ENCODE measurements around the gene PPP4R2.

Gene PPP4R2

DNA sequence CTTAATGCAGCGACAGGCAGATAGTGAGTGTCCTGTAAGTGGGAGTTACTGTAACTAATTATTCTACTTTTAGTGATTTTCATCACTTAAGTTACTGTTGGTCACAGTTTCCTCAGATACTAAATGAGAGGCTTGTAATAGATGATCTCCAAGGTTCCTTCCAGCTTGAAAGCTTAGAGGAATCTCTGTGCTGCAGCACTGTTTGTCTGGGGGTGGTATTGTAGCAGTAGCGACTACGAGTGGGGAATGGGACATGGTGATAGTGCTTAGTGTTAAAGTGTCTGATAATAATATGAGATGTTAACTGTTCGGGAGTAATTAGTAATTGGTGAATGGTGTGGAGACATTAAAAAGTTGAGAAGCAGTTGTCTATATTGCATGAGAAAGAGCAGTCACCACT is 12.4 kb downstream of the PPP4R2 start:
- DNase-seq, result no peak
- in situ Hi-C loops (cut with HindIII; ENCODE audit: low pct_ligation_motif_present, low pct_unique_long_range_greater_than_20kb, low sequenced_read_pairs), result no loop called here

DNA sequence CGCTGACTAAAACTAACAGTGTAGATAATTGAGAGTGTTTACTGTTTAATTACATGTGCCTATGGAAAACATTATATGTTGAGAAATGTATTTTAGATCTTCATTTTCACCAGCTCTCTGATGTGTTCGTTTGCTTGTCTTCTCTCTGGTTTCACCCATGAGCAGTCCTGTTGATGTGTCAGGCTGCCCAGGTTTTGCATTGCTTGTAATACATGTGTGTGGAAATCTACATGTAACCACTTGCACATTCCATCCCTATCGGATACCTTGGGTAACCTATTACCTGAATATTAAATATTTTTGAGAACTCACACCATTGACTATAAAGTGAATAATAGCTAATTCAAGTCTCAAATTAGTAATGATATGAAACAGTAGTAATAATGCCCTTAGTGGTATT is 13.1 kb downstream of the PPP4R2 start:
- in situ Hi-C loops (cut with HindIII; ENCODE audit: low pct_ligation_motif_present, low pct_unique_long_range_greater_than_20kb, low sequenced_read_pairs), result no loop called here
- no peak for DNase-seq

DNA sequence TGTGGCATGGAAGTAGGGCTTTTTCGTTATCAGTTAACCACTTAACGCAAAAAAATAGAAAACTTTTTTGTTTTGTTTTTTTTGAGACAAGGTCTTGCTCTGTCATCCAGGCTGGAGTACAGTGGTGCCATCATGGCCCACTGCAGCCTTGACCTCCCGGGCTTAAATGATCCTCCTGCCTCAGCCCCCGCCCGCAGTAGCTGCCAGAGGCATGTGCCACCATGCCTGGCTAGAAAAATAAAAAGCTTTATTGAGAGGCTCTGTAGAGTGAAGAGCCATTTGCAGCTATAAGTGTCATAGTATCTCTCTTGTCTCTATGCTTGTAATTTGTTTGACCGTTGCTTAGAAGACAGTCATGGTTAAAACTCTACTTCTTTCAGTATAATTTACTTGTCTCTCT is 13.5 kb downstream of the PPP4R2 start:
- in situ Hi-C loops (cut with HindIII; ENCODE audit: low pct_ligation_motif_present, low pct_unique_long_range_greater_than_20kb, low sequenced_read_pairs), result no loop called here
- no peak for DNase-seq

GRCh38 chr3:73018298-73018697 is 21.7 kb downstream of the PPP4R2 start:
- in situ Hi-C loops (cut with HindIII; ENCODE audit: low pct_ligation_motif_present, low pct_unique_long_range_greater_than_20kb, low sequenced_read_pairs), result no loop called here
- no peak for DNase-seq

DNA sequence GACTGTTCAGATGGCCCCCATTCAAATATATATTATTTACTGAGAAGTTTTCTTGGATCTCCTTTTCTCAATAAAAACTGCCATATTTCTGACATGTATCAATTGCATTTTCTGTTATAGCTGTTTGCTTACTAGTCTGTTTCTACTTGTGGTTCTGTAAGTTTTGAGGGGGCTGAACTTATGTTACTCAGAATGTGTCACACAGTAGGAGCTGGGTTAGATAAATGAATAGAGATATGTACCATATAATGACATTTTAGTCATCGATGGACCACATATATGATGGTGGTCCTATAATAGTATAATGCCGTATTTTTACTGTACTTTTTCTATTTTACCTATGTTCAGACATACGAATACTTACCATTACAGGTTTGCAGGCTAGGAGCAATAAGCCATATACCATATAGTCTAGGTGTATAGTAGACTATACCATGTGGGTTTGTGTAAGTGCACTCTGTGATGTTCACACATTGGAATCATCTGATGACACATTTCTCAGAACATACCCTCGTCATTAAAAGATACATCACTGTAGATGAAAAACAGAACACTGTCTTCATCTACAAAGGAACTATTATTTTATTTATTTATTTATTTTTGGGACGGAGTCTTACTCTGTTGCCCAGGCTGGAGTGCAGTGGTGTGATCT is 22.3 kb downstream of the PPP4R2 start:
- in situ Hi-C loops (cut with HindIII; ENCODE audit: low pct_ligation_motif_present, low pct_unique_long_range_greater_than_20kb, low sequenced_read_pairs), result no loop called here
- no peak for DNase-seq

DNA sequence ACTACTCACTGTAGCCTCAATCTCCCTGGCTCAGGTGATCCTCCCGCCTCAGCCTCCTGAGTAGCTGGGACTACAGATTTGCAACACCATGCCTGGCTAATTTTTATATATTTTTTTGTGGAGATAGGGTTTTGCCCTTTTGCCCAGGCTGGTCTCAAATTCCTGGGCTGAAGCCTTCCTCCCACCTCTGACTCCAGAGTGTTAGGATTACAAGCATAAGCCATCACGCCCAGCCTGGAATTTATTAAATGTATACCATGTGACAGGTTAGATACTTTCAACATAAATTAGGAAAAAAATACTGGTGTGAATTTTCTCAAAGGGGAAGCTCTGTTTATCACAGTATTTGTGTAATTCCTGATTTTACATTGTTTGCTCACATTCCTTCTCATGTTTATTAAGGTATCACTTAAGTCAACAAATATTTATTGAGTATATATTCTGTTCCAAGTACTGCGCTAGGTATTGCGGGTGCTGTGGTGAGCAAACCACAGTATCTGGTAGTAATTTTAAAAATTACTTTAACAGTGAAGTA is 24.8 kb downstream of the PPP4R2 start:
- in situ Hi-C loops (cut with HindIII; ENCODE audit: low pct_ligation_motif_present, low pct_unique_long_range_greater_than_20kb, low sequenced_read_pairs), result no loop called here
- DNase-seq, result no peak

GRCh38 chr3:73024836-73025235 is 28.2 kb downstream of the PPP4R2 start:
- in situ Hi-C loops (cut with HindIII; ENCODE audit: low pct_ligation_motif_present, low pct_unique_long_range_greater_than_20kb, low sequenced_read_pairs), result no loop called here
- DNase-seq, result no peak

- in situ Hi-C loops (cut with HindIII; ENCODE audit: low pct_ligation_motif_present, low pct_unique_long_range_greater_than_20kb, low sequenced_read_pairs), result no loop called here
- no peak for DNase-seq
Measured at GRCh38 chr3:73026111-73026759, 29.6 kb downstream of the PPP4R2 start.

- no peak for DNase-seq
- in situ Hi-C loops (cut with HindIII; ENCODE audit: low pct_ligation_motif_present, low pct_unique_long_range_greater_than_20kb, low sequenced_read_pairs), result no loop called here
Measured at GRCh38 chr3:73026760-73027113, 30.1 kb downstream of the PPP4R2 start.

DNA sequence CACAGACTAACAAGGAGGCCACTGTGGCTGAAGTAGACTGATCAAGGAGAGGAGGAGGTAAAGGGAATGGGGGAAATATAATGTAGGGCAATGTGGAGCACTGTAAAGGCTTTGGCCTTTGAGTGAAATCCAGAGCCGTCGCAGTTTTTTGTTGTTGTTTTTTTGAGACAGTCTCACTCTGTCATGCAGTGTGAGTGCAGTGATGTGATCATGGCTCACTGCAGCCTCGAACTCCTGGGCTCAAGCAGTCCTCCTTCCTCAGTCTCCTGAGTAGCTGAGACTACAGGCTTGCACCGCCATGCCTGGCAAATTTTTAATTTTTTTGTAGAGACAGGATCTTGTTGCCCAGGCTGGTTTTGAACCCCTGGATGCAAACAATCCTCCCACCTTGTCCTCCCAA is 32.2 kb downstream of the PPP4R2 start:
- in situ Hi-C loops (cut with HindIII; ENCODE audit: low pct_ligation_motif_present, low pct_unique_long_range_greater_than_20kb, low sequenced_read_pairs), result no loop called here
- DNase-seq, result no peak

DNA sequence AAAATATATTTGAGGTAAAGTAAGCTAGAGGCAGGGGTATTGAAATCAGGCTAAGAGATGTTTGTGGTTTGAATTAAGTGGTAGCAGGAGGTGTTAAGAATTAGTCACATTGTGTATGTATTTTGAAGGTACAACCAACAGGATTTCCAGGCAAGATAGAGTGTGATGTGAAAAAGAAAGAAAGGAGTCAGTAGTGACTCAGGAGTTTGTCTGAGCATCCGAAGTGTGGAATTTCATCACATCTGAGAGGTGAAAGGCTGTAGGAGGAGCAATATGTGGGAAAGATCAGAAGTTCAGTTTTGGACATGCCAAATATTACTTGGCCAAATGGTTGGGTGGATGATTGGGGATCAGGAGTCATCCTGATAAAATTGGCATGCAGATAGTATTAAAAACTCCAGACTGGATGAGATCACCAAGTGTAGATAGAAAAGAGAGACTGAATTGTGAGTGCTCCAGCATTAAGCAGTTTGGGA is 32.7 kb downstream of the PPP4R2 start:
- in situ Hi-C loops (cut with HindIII; ENCODE audit: low pct_ligation_motif_present, low pct_unique_long_range_greater_than_20kb, low sequenced_read_pairs), result no loop called here
- peak; percentile 8 for DNase-seq

DNA sequence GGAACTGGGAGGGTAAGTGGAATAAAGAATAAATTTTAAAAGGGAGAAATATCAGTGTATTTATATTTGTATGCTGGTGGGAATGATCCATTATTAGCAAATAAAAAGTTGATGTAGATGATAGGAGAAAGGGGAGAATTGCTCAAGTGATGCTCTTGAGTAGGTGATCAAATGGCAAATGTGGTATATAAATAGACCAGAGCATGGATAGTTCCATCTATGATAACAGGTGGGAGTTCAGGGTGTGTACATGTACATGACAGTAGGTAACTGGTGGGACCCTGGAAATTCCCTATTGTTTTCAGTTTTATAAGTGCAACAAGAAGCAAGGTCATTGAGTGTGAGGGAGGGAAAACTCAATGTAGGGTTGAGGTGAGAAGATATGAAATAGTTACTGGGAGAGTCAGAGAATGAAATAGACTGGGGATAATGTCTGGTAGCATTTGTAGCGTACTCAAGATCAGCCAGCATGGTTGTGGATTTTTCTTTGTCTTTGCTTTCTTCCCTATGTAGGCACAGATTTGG is 33.5 kb downstream of the PPP4R2 start:
- no peak for DNase-seq
- in situ Hi-C loops (cut with HindIII; ENCODE audit: low pct_ligation_motif_present, low pct_unique_long_range_greater_than_20kb, low sequenced_read_pairs), result no loop called here

GRCh38 chr3:73031573-73032103 is 35.0 kb downstream of the PPP4R2 start:
- no peak for DNase-seq
- in situ Hi-C loops (cut with HindIII; ENCODE audit: low pct_ligation_motif_present, low pct_unique_long_range_greater_than_20kb, low sequenced_read_pairs), result no loop called here

DNA sequence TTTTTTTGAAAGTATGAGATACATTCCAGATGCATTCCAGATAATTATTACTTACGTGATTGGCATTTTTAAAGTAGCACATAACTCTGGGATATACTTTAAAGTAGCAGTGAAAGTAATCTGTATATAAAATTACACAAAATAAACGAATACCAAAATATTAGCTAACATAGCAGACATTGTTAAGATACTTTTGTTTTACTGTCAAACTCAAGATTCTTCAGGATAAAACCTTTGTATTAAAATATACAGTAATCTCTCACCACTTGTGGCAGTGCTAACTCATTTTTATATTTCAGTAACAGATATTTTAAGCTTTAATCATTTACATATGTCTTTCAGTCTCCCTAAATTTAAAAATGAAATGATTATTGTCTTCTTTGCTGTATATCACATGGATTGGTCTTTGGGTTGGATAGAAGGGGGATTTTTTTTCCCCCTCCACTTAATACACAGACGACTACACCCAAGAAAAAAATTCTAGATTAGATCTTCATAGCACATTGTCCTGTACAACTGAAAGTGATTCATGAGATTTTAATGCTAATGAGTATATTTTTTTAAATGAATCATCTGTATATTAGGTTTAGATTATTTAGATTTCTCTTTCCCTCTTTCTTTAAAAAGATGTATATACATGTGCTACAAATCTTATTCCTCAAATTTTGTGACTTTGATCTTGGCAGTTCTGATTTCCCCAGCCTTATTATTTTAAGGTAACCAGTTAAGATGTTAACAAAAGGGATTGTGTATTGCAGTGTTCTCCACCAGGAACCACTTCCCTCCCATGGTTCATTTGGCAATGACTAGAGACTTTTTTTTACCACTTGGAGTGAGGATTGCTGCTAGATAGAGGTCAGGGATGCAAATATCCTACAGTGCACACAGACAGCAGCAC is 40.3 kb downstream of the PPP4R2 start:
- DNase-seq, result no peak
- in situ Hi-C loops (cut with HindIII; ENCODE audit: low pct_ligation_motif_present, low pct_unique_long_range_greater_than_20kb, low sequenced_read_pairs), result no loop called here

DNA sequence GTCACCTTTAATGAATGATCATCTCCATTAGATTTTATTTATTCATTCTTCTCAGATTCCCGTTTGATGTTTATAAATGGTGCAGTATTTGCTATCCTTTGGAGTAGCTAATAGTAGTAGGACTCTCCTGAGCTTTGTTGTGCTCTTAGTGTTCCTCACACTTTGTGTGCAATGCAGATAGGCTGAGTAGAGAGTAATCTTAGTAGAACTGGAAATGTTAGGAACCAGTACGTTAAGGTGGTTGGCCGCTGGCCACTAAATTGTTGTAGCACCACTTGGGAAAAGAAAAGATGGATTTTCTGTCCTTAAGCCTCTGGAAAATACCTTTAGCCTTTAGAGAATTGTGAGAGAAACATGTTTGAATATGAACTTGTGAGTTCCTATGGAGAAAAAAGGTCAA is 44.9 kb downstream of the PPP4R2 start:
- in situ Hi-C loops (cut with HindIII; ENCODE audit: low pct_ligation_motif_present, low pct_unique_long_range_greater_than_20kb, low sequenced_read_pairs), result no loop called here
- DNase-seq, result no peak

DNA sequence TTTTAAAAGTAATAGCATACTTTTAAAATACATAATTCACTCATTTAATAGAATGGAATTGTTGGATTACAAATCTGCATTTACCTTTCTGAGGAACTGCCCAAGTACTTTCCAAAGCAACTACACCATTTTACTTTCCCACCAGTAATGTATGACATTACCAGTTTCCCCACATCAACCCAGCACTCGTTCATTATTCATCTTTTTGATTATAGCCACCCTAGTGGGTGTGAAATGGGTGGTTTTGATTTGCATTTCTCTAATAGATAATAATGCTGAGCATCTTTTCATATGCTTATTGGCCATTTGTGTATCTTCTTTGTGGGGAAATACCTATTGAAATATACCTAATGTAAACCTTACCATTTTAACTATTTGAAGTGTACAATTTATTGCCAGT is 46.8 kb downstream of the PPP4R2 start:
- in situ Hi-C loops (cut with HindIII; ENCODE audit: low pct_ligation_motif_present, low pct_unique_long_range_greater_than_20kb, low sequenced_read_pairs), result no loop called here
- no peak for DNase-seq

GRCh38 chr3:73045391-73045790 is 48.8 kb downstream of the PPP4R2 start:
- DNase-seq, result no peak
- in situ Hi-C loops (cut with HindIII; ENCODE audit: low pct_ligation_motif_present, low pct_unique_long_range_greater_than_20kb, low sequenced_read_pairs), result no loop called here

DNA sequence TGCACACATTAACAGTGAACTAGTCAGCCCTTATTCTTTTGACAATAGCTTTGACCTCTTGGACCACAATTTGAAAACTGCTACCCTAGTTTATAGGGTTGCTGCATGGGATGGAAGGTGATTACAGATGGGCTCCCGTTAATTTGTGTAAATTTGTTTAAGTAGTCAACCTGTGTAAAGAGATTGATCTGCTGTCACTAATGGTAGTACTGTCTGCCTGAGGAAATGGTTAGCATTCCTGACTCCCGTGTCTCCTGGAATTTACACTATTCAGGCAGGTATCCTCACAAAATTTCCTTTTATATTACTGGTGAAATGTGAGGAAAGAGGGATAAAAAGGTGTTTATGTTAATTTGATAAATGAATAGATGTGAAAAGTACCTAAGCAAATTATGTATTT is 49.6 kb downstream of the PPP4R2 start:
- no peak for DNase-seq
- in situ Hi-C loops (cut with HindIII; ENCODE audit: low pct_ligation_motif_present, low pct_unique_long_range_greater_than_20kb, low sequenced_read_pairs), result no loop called here

DNA sequence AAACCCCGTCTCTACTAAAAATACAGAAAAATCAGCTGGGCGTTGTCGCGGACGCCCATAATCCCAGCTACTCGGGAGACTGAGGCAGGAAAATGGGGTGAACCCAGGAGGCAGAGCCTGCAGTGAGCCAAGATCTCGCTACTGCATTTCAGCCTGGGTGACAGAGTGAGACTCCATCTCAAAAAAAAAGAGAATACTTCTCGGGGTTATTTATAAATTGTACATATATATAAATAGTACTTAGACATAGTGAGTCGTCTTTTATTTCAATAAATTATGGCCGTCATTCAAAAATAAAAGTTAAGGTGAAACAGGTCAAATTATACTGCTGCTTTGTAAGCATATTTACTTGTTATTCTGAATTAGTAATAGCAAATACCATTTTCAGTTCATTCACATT is 52.7 kb downstream of the PPP4R2 start:
- in situ Hi-C loops (cut with HindIII; ENCODE audit: low pct_ligation_motif_present, low pct_unique_long_range_greater_than_20kb, low sequenced_read_pairs), result no loop called here
- DNase-seq, result no peak
